AG04450 (cell line): Measurements from ENCODE around the gene ZNF428. TPM values are rescaled to one million over a fixed set of nuclear protein-coding genes. Genes with fewer than 3 reads are reported as not detected.
"Not testable (repeated sequence)": the region's sequence is repeated elsewhere in the genome, so short reads cannot be mapped to it uniquely, and the experiment has no call there.

Source experiments
- CTCF ChIA-PET: fragments of 300-600, 350-600 bp; formaldehyde crosslinking; extraction: SDS; loops from one replicate; lab custom pipeline; 2022; ENCODE audit warnings: antibody characterized with exemption, inconsistent platforms; lab: Charles Lee
- POLR2A ChIA-PET: fragments of 350-600 bp; formaldehyde crosslinking; extraction: SDS; loops from one replicate; lab custom pipeline; 2021; ENCODE audit warnings: antibody characterized with exemption, inconsistent platforms; lab: Yijun Ruan, JAX
- DNase-seq: peaks from one replicate; pipeline ENCODE4 v3.0.0-alpha.2; 2011; ENCODE audit warnings: low read depth, low spot score
- H3K27ac ChIP-seq: one replicate; pipeline ENCODE4 v1.5.1; 2012; ENCODE audit warnings: low read depth, low read length, control low read depth
- H3K27me3 ChIP-seq: one replicate; pipeline ENCODE4 v1.6.0; 2012; ENCODE audit warnings: low read length; ENCODE audit not compliant: control insufficient read depth, insufficient read depth
- H3K4me3 ChIP-seq: 2 replicates; pipeline ENCODE4 v1.5.1; 2011; ENCODE audit warnings: mild to moderate bottlenecking, low read depth, low read length, control low read depth
- H3K9me3 ChIP-seq: 2 replicates; pipeline ENCODE4 v1.5.1; 2012; ENCODE audit warnings: low read length; ENCODE audit not compliant: control insufficient read depth, insufficient read depth
- polyA plus RNA-seq: library from polyadenylated mRNA; depleted of rRNA; stranded (reverse); fragments of >200 nt; gene quantifications from 2 replicates; pipeline ENCODE4 v1.2.3, GENCODE V29; 2011
- TF ChIP-seq, protein P1 (sequence below): IDR thresholded peaks from 2 replicates; pipeline ENCODE4 v1.5.1; 2011; ENCODE audit warnings: low read depth, low read length, control low read depth, inconsistent platforms

Gene ZNF428
- polyA plus RNA-seq, 1 experiment, result 18.7 TPM

DNA sequence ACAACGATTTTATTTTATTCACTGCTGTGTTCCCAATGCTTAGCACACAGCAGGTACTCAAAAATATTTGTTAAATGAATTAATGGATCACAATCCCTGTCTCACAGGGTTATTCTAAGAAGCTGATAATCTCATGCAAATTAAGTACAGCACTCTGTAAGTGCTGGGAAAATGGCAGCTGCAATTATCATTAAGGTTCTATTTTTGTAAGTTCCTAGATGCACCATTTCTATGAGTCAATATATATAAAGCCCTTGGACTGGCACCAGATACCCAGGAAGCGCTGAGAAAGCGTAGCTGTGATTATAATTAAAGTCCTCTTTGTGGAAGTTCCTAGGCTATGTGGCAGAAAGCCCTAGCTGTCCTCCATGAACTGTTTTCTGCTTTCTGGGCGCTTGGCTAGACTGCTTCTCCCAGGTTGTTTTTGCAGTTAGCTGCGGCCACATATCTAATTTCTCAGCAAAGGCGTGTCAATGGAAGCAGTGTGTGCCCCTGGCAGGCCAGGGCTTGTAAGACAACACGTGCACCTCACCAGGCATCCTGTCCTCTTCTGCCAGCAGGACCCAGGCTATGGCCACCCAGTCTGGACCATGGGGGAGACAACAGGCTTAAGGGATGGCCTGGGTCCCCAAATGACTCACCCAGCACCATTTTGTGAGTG lies 12.7 kb downstream of the ZNF428 start:
- no peak overlapping the region for H3K27ac ChIP-seq
- no peak overlapping the region for H3K4me3 ChIP-seq
- no peak for DNase-seq
- no peaks in the 10 kb centered on the region for H3K27me3 ChIP-seq
- no peaks in the 10 kb centered on the region for H3K9me3 ChIP-seq
- POLR2A ChIA-PET, result interaction anchor here (1.4 kb wide), 1 partner anchor 10 kb away, joined by 4 read pairs; the partner anchor contains the start of genes IRGQ and ZNF576
- CTCF ChIA-PET, result no interaction called here
- TF ChIP-seq, protein P1, sequence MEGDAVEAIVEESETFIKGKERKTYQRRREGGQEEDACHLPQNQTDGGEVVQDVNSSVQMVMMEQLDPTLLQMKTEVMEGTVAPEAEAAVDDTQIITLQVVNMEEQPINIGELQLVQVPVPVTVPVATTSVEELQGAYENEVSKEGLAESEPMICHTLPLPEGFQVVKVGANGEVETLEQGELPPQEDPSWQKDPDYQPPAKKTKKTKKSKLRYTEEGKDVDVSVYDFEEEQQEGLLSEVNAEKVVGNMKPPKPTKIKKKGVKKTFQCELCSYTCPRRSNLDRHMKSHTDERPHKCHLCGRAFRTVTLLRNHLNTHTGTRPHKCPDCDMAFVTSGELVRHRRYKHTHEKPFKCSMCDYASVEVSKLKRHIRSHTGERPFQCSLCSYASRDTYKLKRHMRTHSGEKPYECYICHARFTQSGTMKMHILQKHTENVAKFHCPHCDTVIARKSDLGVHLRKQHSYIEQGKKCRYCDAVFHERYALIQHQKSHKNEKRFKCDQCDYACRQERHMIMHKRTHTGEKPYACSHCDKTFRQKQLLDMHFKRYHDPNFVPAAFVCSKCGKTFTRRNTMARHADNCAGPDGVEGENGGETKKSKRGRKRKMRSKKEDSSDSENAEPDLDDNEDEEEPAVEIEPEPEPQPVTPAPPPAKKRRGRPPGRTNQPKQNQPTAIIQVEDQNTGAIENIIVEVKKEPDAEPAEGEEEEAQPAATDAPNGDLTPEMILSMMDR, result no peak

GRCh38 chr19:43605875-43606568 lies 13.4 kb downstream of the ZNF428 start:
- CTCF ChIA-PET, result interaction anchor here (0.6 kb wide), 1 partner anchor 10 kb away, joined by 3 read pairs; no protein-coding TSS in a partner anchor
- POLR2A ChIA-PET, result interaction anchor here (0.5 to 1.4 kb wide), 3 partner anchors 10 to 70 kb away, joined by 3 to 4 read pairs (median 3); partner anchors contain the start of genes IRGQ and ZNF576
- no peak overlapping the region for H3K27ac ChIP-seq
- H3K4me3 ChIP-seq, result no peak overlapping the region
- TF ChIP-seq, protein P1, result no peak
- H3K27me3 ChIP-seq, result no peaks in the 10 kb centered on the region
- DNase-seq, result no peak
- H3K9me3 ChIP-seq, result no peaks in the 10 kb centered on the region

DNA sequence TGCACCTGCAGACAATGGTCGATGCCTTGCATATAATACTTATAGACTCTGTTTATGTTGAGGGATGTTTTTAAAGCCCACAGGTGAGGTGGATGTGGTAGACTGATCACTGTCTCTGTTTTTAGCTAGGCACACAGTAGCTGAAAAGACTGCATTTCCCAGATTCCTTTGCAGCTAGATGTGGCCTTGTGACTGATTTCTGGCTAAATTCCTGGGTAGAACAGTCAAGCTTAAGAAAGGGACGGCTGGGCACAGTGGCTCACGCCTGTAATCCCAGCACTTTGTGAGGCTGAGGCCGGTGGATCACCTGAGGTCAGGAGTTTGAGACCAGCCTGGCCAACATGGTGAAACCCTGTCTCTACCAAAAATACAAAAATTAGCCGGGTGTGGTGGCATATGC lies 19.1 kb downstream of the ZNF428 start:
- DNase-seq, H3K27me3 ChIP-seq, POLR2A ChIA-PET, CTCF ChIA-PET, H3K27ac ChIP-seq, H3K4me3 ChIP-seq, H3K9me3 ChIP-seq: not testable (repeated sequence)

- POLR2A ChIA-PET, result no interaction called here
- CTCF ChIA-PET, result interaction anchor here (0.7 kb wide), 1 partner anchor 175 kb away, joined by 3 read pairs; no protein-coding TSS in a partner anchor
- no peak overlapping the region for H3K4me3 ChIP-seq
Observed at GRCh38 chr19:43599635-43600295, 19.7 kb downstream of the ZNF428 start.

More at GRCh38 chr19:43599635-43600295, 19.7 kb downstream of the ZNF428 start:
- Histone ChIP-seq H3K27ac (no peak overlapping the region), H3K9me3 (peaks cover 4% of the 10 kb centered on the region; the same call in 1 of the 2 replicates), H3K27me3 (no peaks in the 10 kb centered on the region)
- TF ChIP-seq, protein P1, result no peak
- DNase-seq, result no peak
